ENCODE measurements around the gene CYP19A1.
"Not testable (repeated sequence)": the region's sequence is repeated elsewhere in the genome, so short reads cannot be mapped to it uniquely, and the experiment has no call there.

Gene CYP19A1

DNA sequence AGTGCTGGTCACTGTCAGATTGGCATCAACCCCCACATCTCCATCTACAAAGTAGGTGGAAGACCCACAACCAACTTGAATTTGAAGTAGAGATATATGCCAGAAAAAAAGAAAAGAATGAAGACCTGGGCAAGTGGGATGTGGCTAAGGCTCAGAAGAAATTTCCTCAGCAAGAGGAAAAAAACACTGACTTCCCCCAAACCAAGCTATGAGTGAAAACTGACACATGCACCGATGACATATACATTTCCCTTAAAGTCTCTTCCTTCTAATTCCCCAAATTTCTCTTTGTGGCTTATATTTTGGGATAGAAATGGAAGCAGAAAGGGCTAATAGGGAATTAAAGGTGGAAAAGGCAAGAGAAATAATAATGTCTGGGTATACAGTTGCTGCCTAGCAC is 59.0 kb downstream of the CYP19A1 start:
- Mint-ChIP-seq H3K36me3 (no peaks in the 10 kb centered on the region), H3K4me1 (ENCODE audit: low read depth) (no peaks in the 10 kb centered on the region), H3K4me3 (no peak overlapping the region), H3K27ac (no peak overlapping the region), H3K9me3 (ENCODE audit: low read depth) (no peaks in the 10 kb centered on the region), H3K27me3 (peaks cover 8% of the 10 kb centered on the region)

GRCh38 chr15:51277101-51277500 is 61.3 kb downstream of the CYP19A1 start:
- Mint-ChIP-seq H3K27ac (no peak overlapping the region), H3K4me1 (ENCODE audit: low read depth) (no peaks in the 10 kb centered on the region), H3K36me3 (no peaks in the 10 kb centered on the region), H3K27me3 (peaks cover 7% of the 10 kb centered on the region), H3K4me3 (no peak overlapping the region), H3K9me3 (ENCODE audit: low read depth) (no peaks in the 10 kb centered on the region)

DNA sequence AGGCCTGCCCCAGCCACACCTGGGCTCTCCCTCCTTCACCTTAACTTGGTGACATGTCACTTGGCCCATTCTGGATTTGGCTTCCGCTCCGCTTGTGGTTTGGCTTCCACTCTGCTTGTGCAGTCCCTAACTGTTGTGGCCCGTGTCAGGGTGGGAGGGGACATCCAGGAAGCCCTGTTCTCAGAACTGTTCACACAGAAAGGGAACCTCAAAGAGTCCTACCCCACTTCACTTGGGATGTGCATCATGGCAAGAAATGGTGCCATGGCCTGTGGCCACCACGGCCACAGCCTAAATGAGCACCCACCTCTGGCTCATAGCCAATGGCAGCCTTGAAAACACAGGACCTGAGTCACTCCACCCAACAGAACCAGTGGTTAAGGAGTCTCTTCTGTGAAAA is 63.4 kb downstream of the CYP19A1 start:
- Mint-ChIP-seq H3K4me3 (no peak overlapping the region), H3K4me1 (ENCODE audit: low read depth) (no peaks in the 10 kb centered on the region), H3K9me3 (ENCODE audit: low read depth) (no peaks in the 10 kb centered on the region), H3K27me3 (peaks cover 8% of the 10 kb centered on the region), H3K27ac (no peak overlapping the region), H3K36me3 (no peaks in the 10 kb centered on the region)

DNA sequence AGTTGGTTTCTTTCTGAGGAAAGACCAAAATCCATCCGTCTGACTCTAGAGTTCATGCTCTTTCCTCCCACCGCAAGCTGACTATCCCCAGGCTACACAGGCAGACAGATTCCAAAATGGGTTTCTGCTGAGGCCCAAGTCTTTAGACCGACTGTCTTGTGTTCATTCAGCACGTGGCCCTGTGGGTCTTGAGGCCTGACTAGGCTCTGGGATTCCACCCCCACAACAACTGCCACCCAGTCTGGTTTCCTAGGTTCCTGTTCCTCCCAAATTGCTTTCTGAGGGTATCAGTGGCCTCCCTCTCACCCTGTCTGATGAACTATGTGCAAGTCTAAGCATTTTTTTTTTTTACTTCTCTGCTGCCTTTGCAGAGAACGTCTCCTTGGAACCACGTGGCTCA is 67.7 kb downstream of the CYP19A1 start:
- H3K4me3 Mint-ChIP-seq: no peak overlapping the region
- no peaks in the 10 kb centered on the region for H3K36me3 Mint-ChIP-seq
- H3K4me1 Mint-ChIP-seq (ENCODE audit: low read depth): peaks cover 7% of the 10 kb centered on the region

DNA sequence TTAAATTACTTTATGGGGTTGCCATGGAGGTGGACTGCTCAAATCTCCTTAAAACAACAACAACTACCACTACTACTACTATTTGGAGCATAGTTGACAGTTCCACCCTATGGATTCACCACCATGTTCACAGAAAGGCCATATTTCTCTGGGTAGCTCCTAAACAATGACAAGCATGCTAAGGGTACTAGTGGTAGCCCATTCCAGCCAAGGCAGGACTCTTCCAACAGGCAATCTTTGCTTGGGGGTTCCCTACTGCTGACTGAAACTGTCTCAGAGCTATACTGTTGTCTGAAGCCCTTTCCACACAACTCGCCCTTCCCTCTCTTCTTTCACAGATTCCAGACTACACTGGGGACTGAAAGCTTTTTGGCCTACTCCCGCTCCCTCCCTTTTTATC is 68.9 kb downstream of the CYP19A1 start:
- H3K27me3 Mint-ChIP-seq: peaks cover 20% of the 10 kb centered on the region
- peaks cover 7% of the 10 kb centered on the region for H3K4me1 Mint-ChIP-seq (ENCODE audit: low read depth)
- no peaks in the 10 kb centered on the region for H3K36me3 Mint-ChIP-seq
- no peaks in the 10 kb centered on the region for H3K9me3 Mint-ChIP-seq (ENCODE audit: low read depth)
- no peak overlapping the region for H3K4me3 Mint-ChIP-seq
- no peak overlapping the region for H3K27ac Mint-ChIP-seq

More for the DNA sequence above, 67.7 kb downstream of the CYP19A1 start:
- Mint-ChIP-seq H3K9me3 (ENCODE audit: low read depth) (no peaks in the 10 kb centered on the region), H3K27me3 (peaks cover 20% of the 10 kb centered on the region), H3K27ac (no peak overlapping the region)

GRCh38 chr15:51267703-51268083 is 70.7 kb downstream of the CYP19A1 start:
- Mint-ChIP-seq H3K4me3 (no peak overlapping the region), H3K9me3 (ENCODE audit: low read depth) (no peaks in the 10 kb centered on the region), H3K4me1 (ENCODE audit: low read depth) (peaks cover 7% of the 10 kb centered on the region), H3K27ac (no peak overlapping the region), H3K36me3 (no peaks in the 10 kb centered on the region), H3K27me3 (peaks cover 18% of the 10 kb centered on the region)

DNA sequence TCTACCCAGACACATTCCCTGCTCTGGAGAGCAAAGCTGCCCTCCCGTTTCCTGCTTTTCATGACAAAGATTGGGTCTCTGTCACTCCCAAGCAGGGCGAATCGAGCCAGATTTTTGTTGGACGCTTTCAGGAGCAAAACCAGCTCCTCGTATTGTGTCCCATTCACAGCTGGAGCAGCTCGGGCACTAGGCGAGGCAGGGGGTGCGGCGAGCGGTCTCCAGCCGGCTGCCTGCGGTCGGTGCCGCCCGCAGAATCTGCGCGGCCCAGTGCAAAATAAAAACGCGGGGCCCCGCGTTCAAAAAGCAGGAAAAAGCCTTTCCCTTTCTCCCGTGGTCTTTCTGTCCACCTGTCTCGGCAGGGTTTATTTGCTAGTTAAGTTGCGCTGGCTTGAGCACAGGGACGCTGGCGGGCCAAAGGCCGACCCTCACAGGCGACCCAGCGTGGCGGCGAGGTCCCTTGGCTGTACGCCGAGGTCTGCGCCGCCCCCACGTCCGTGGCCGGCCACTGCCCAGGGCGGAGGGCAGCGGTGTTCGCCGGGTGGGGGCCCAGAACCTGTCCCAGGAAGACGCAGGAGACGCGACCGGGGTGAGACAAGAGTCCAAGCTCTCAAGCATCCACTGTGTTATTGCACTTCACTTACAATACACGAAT is 71.2 kb downstream of the CYP19A1 start:
- Mint-ChIP-seq H3K27me3 (peaks cover 18% of the 10 kb centered on the region), H3K4me3 (peak overlapping the region; percentile 31), H3K36me3 (no peaks in the 10 kb centered on the region), H3K4me1 (ENCODE audit: low read depth) (peaks cover 7% of the 10 kb centered on the region), H3K9me3 (ENCODE audit: low read depth) (no peaks in the 10 kb centered on the region), H3K27ac (no peak overlapping the region)

- no peaks in the 10 kb centered on the region for H3K36me3 Mint-ChIP-seq
- no peaks in the 10 kb centered on the region for H3K9me3 Mint-ChIP-seq (ENCODE audit: low read depth)
- peaks cover 7% of the 10 kb centered on the region for H3K4me1 Mint-ChIP-seq (ENCODE audit: low read depth)
- peaks cover 18% of the 10 kb centered on the region for H3K27me3 Mint-ChIP-seq
- peak overlapping the region; percentile 31 for H3K4me3 Mint-ChIP-seq
- no peak overlapping the region for H3K27ac Mint-ChIP-seq
Measured at GRCh38 chr15:51266656-51267050, 71.7 kb downstream of the CYP19A1 start.

GRCh38 chr15:51265037-51265555 is 73.3 kb downstream of the CYP19A1 start:
- Mint-ChIP-seq H3K36me3 (no peaks in the 10 kb centered on the region), H3K4me3 (no peak overlapping the region), H3K9me3 (ENCODE audit: low read depth) (peaks cover 3% of the 10 kb centered on the region), H3K27me3 (peaks cover 18% of the 10 kb centered on the region), H3K4me1 (ENCODE audit: low read depth) (peaks cover 7% of the 10 kb centered on the region), H3K27ac (no peak overlapping the region)

DNA sequence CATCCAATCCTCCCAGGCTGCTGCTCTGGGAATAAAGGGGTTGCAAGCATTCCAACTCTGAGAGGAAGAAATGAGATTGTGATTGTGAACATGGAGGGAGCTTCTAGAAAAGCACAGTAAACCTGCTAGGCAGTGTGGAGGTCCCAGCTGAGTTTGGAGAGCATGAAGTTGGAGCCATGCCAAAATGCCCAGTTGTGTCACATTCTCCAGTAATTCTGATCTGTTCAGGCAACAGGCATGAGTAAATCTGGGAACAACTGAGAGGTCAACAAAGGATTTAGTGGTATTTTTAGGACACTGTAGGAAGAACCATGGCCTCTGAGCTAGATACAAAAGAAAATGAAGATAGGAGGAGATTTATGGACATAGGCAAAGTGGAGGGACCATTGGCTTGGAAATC is 74.7 kb downstream of the CYP19A1 start:
- peaks cover 9% of the 10 kb centered on the region for H3K27me3 Mint-ChIP-seq
- H3K4me3 Mint-ChIP-seq: no peak overlapping the region
- H3K9me3 Mint-ChIP-seq (ENCODE audit: low read depth): peaks cover 3% of the 10 kb centered on the region
- peaks cover 7% of the 10 kb centered on the region for H3K4me1 Mint-ChIP-seq (ENCODE audit: low read depth)
- no peak overlapping the region for H3K27ac Mint-ChIP-seq
- no peaks in the 10 kb centered on the region for H3K36me3 Mint-ChIP-seq

GRCh38 chr15:51263116-51263515 is 75.3 kb downstream of the CYP19A1 start:
- H3K27ac Mint-ChIP-seq: no peak overlapping the region
- H3K36me3 Mint-ChIP-seq: no peaks in the 10 kb centered on the region
- H3K4me3 Mint-ChIP-seq: no peak overlapping the region

DNA sequence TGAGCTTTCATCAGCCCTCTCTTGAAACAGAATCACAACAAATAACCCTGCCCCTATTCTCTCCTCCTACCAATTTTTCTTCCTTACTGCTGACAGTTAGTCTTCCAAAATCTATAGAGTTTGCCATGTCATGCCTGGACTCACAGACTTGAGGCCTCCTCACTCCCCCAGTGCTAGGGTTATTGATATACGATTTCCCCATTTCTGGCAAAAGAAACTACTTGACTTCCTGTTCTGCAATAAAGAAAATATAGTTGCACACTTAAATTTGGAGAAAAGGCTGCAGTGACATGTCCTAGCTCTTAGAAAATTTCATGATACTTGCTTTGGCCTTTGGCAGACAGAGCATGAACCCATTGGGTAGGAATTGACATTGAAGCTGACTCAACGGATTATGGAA is 75.9 kb downstream of the CYP19A1 start:
- Mint-ChIP-seq H3K27ac (no peak overlapping the region), H3K27me3 (peaks cover 9% of the 10 kb centered on the region), H3K4me1 (ENCODE audit: low read depth) (peaks cover 4% of the 10 kb centered on the region)

More at GRCh38 chr15:51263116-51263515, 75.3 kb downstream of the CYP19A1 start:
- Mint-ChIP-seq H3K9me3 (ENCODE audit: low read depth) (peaks cover 3% of the 10 kb centered on the region), H3K4me1 (ENCODE audit: low read depth) (peaks cover 6% of the 10 kb centered on the region), H3K27me3 (peaks cover 10% of the 10 kb centered on the region)

GRCh38 chr15:51261113-51261512 is 77.3 kb downstream of the CYP19A1 start:
- not testable (repeated sequence) for H3K4me1 Mint-ChIP-seq (ENCODE audit: low read depth); H3K27ac Mint-ChIP-seq; H3K9me3 Mint-ChIP-seq (ENCODE audit: low read depth); H3K36me3 Mint-ChIP-seq; H3K27me3 Mint-ChIP-seq; H3K4me3 Mint-ChIP-seq

More for the DNA sequence above, 75.9 kb downstream of the CYP19A1 start:
- Mint-ChIP-seq H3K9me3 (ENCODE audit: low read depth) (peaks cover 3% of the 10 kb centered on the region), H3K36me3 (no peaks in the 10 kb centered on the region), H3K4me3 (no peak overlapping the region)

DNA sequence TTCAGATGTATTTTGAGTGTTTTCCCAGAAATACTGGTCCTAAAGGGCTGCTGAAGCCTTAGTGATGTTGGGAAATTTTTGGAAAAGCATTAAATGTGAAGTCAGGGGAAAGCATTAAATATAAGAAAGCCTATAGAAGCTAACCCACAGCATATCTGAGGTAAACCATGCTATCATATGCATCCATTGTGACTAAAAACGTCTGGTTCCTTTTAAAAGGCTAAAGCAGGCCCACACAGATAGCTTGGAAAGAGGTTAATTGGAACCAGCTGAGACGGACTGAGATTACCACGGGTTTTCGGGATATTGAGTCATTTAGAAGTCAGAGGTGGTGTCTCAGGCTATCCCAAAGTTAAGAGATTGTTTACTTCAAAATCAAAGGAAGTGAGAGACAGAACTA is 78.2 kb downstream of the CYP19A1 start:
- H3K4me3 Mint-ChIP-seq: no peak overlapping the region
- H3K27ac Mint-ChIP-seq: no peak overlapping the region
- H3K4me1 Mint-ChIP-seq (ENCODE audit: low read depth): no peaks in the 10 kb centered on the region
- peaks cover 3% of the 10 kb centered on the region for H3K27me3 Mint-ChIP-seq
- H3K9me3 Mint-ChIP-seq (ENCODE audit: low read depth): peaks cover 3% of the 10 kb centered on the region
- no peaks in the 10 kb centered on the region for H3K36me3 Mint-ChIP-seq

DNA sequence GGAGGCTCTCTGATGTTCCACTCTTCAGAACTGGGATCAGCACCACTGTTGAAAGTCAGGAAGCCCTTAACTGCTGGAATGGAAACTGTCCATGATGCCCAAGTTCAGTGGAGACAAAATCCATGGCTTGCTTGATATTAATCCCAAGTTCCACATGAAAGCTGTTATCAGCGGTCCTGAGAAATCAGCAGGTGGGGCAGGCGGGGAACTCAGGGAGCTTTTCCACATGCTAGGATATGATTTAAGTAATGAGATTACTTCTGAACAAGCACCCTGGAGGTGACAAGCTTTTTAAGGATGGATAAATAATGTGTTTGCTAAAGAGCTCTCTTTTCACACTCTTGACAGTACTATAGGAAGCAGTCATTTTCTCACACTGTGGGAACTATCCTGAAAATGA is 82.9 kb downstream of the CYP19A1 start:
- Mint-ChIP-seq H3K27me3 (peaks cover 11% of the 10 kb centered on the region), H3K27ac (no peak overlapping the region), H3K9me3 (ENCODE audit: low read depth) (no peaks in the 10 kb centered on the region), H3K4me3 (no peak overlapping the region), H3K4me1 (ENCODE audit: low read depth) (no peaks in the 10 kb centered on the region), H3K36me3 (no peaks in the 10 kb centered on the region)

- Mint-ChIP-seq H3K27me3 (peaks cover 13% of the 10 kb centered on the region), H3K4me3 (no peak overlapping the region), H3K9me3 (ENCODE audit: low read depth) (no peaks in the 10 kb centered on the region), H3K27ac (no peak overlapping the region), H3K4me1 (ENCODE audit: low read depth) (no peaks in the 10 kb centered on the region), H3K36me3 (no peaks in the 10 kb centered on the region)
Measured at GRCh38 chr15:51253366-51253765, 85.0 kb downstream of the CYP19A1 start.

Measured in activated naive CD8-positive, alpha-beta T cell (primary cell).